CD4-positive, alpha-beta T cell (primary cell): Measurements from ENCODE around the gene CHAF1A. TPM values are rescaled to one million over a fixed set of nuclear protein-coding genes. Genes with fewer than 3 reads are reported as not detected.

Source experiments
- ATAC-seq: fragments of 200-7000 bp; cut with Tn5 transposase; one replicate; pipeline ENCODE4 v1.10.0; 2022; ENCODE audit warnings: mild to moderate bottlenecking; ENCODE audit not compliant: poor library complexity
- CTCF ChIA-PET: fragments of 350-600 bp; sonication (Branson Sonifier 250); formaldehyde crosslinking; loops from one replicate; lab custom pipeline; 2021; ENCODE audit warnings: antibody characterized with exemption, inconsistent platforms; lab: Charles Lee
- POLR2A ChIA-PET: fragments of 350-600 bp; sonication (Branson Sonifier 250); formaldehyde crosslinking; loops from one replicate; lab custom pipeline; 2021; ENCODE audit warnings: antibody characterized with exemption, inconsistent platforms; lab: Charles Lee
- DNase-seq, 14 experiments: peaks; one replicate each; pipeline ENCODE4 v3.0.0-alpha.2; 2013 to 2020; ENCODE audit warnings: mixed read lengths in 2 of 14
- H3K27ac ChIP-seq, 2 donors: one replicate each; pipeline versions ENCODE4 v1.5.1 to v1.7.0; 2013; ENCODE audit warnings: low read length in 2 of 2, low read depth in 1 of 2, mild to moderate bottlenecking in 1 of 2
- H3K27me3 ChIP-seq, 2 experiments: 1 replicate in 1 of 2; 2 replicates in 1 of 2; pipeline versions ENCODE4 v1.6.1 to v1.7.0; 2013; ENCODE audit warnings: low read length in 2 of 2, control low read depth in 1 of 2, mild to moderate bottlenecking in 1 of 2, moderate library complexity in 1 of 2; ENCODE audit not compliant: insufficient read depth in 2 of 2, control insufficient read depth in 1 of 2
- H3K36me3 ChIP-seq: one replicate; pipeline ENCODE4 v1.6.1; 2013; ENCODE audit warnings: low read length, control low read depth; ENCODE audit not compliant: insufficient read depth
- H3K4me1 ChIP-seq: one replicate; pipeline ENCODE4 v1.6.1; 2013; ENCODE audit warnings: low read length, control low read depth; ENCODE audit not compliant: insufficient read depth
- H3K4me3 ChIP-seq: one replicate; pipeline ENCODE4 v1.5.1; 2013; ENCODE audit warnings: mild to moderate bottlenecking, low read length, moderate library complexity
- H3K9me3 ChIP-seq, 2 experiments: 1 replicate in 1 of 2; 2 replicates in 1 of 2; pipeline versions ENCODE4 v1.6.1 to v1.7.0; 2013; ENCODE audit warnings: low read length in 2 of 2, mild to moderate bottlenecking in 2 of 2, control low read depth in 1 of 2, moderate library complexity in 1 of 2; ENCODE audit not compliant: control insufficient read depth in 1 of 2, insufficient read depth in 1 of 2
- H3K27ac Mint-ChIP-seq: one replicate; pipeline ENCODE4 v1.8.0; 2020; ENCODE audit warnings: mixed read lengths
- H3K27me3 Mint-ChIP-seq: one replicate; pipeline ENCODE4 v1.8.0; 2021; ENCODE audit warnings: mixed read lengths
- H3K36me3 Mint-ChIP-seq: one replicate; pipeline ENCODE4 v1.8.0; 2021; ENCODE audit warnings: low read depth, mixed read lengths
- H3K4me1 Mint-ChIP-seq: one replicate; pipeline ENCODE4 v1.8.0; 2021; ENCODE audit warnings: low read depth, mixed read lengths
- H3K4me3 Mint-ChIP-seq: one replicate; pipeline ENCODE4 v1.8.0; 2020; ENCODE audit warnings: mild to moderate bottlenecking, mixed read lengths
- H3K9me3 Mint-ChIP-seq: one replicate; pipeline ENCODE4 v1.8.0; 2020; ENCODE audit warnings: mixed read lengths
- CTCF ChIP-seq: fragments of 200-600 bp; IDR thresholded peaks from one replicate; pipeline ENCODE4 v1.8.0; 2022; ENCODE audit warnings: antibody characterized with exemption, mild to moderate bottlenecking
- intact Hi-C, 2 experiments: fragments of 100-400 bp; cut with DNase I in 1 of 2; cut with micrococcal nuclease in 1 of 2; formaldehyde crosslinking; loops; one replicate each; pipeline versions ENCODE4 v1.15.1 to v1.9.0; 2023 to 2025; cut with DNase I, micrococcal nuclease
- total RNA-seq, 174 experiments: library from RNA in 2 of 174; stranded (reverse) in 2 of 174; gene quantifications; one replicate each; pipeline ENCODE4 v1.2.3 and lab custom pipeline; 2021 to 2026

The CHAF1A gene
- total RNA-seq, 2 experiments from 2014 or later, result 27.5 to 27.8 TPM

- TF ChIP-seq CTCF, result no peak
- Histone ChIP-seq H3K27me3 (no peaks in the 10 kb centered on the region), H3K4me1 (peaks cover 25% of the 10 kb centered on the region), H3K36me3 (peaks cover 38% of the 10 kb centered on the region), H3K4me3 (no peak overlapping the region), H3K27ac (no peak overlapping the region), H3K9me3 (no peaks in the 10 kb centered on the region)
- peaks cover 16% of the 10 kb centered on the region for H3K4me1 Mint-ChIP-seq
- peaks cover 41% of the 10 kb centered on the region for H3K36me3 Mint-ChIP-seq
- intact Hi-C loops, result loop anchor here (5.0 kb wide), 4 partner anchors 53 to 273 kb away; partner anchors contain the start of genes ANKRD24 (in 1 of the 2), CHAF1A (in 1 of the 2), SH3GL1 (in 1 of the 2) and SIRT6 (in 1 of the 2)
- H3K27ac Mint-ChIP-seq, result peak overlapping the region; percentile 47
- H3K4me3 Mint-ChIP-seq, result peak overlapping the region; percentile 45
- H3K9me3 Mint-ChIP-seq, result no peaks in the 10 kb centered on the region
- ChIA-PET POLR2A (no interaction called here), CTCF (interaction anchor here (0.6 kb wide), 1 partner anchor 347 kb away, joined by 3 read pairs; no protein-coding TSS in a partner anchor)
- ATAC-seq (no peak), DNase-seq (peak in 1 of 14 experiments; percentile 31)
- H3K27me3 Mint-ChIP-seq, result no peaks in the 10 kb centered on the region
Observed at GRCh38 chr19:4454747-4455718, 52.6 kb downstream of the CHAF1A start.

DNA sequence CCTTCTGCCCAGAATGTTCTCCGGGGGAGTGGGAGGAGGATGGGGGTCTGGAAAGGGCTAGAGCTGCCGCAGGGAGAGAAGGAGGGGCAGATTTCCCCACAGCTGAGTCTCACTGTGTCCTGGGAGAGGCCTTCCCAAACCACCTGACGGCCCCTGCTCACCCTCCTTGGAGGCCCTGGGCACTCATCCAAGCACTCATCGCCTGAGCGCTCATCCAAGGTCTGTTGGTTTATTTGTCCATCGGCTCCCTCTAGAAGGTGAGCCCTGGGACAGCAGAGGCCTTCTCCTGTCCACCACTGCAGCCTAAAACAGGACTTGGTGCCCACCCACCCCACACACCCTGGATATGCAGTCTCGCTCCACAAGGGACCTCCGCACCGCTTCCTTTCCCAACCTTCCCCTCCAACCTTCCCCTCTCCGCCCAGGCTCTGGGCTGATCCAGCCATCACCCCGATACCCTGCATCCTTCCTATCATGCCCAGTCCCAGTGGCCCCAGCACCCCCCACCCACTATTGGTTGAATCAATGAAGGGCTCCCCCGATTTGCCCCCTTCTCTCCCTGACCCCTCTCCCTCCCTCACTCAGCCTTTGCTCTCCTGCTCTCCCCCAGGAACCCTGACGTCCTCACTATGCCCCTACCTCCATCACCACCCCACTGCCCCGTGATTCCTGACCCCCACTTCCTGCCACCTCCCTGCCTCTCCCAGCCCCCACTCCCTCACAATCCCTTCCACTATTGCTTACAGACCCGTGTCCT lies 53.5 kb downstream of the CHAF1A start:
- ChIA-PET CTCF (no interaction called here), POLR2A (interaction anchor here (4.2 kb wide), 1 partner anchor 15 kb away, joined by 36 read pairs; the partner anchor contains the start of gene HDGFL2)
- Mint-ChIP-seq H3K4me3 (peak overlapping the region; percentile 94), H3K4me1 (peaks cover 16% of the 10 kb centered on the region), H3K9me3 (no peaks in the 10 kb centered on the region), H3K27me3 (no peaks in the 10 kb centered on the region), H3K27ac (peak overlapping the region; percentile 89), H3K36me3 (peaks cover 33% of the 10 kb centered on the region)
- intact Hi-C loops, result loop anchor here (2.0 to 5.0 kb wide), 5 partner anchors 54 to 274 kb away; partner anchors contain the start of genes ANKRD24 (in 1 of the 2), CHAF1A (in 1 of the 2), SH3GL1 (in 1 of the 2) and SIRT6 (in 1 of the 2)
- H3K27me3 ChIP-seq, result no peaks in the 10 kb centered on the region
- peaks cover 34% of the 10 kb centered on the region for H3K36me3 ChIP-seq
- TF ChIP-seq CTCF, result no peak
- peak overlapping the region in 1 of 2 donors; percentile 49 for H3K27ac ChIP-seq
- peak overlapping the region; percentile 70 for H3K4me3 ChIP-seq
- H3K4me1 ChIP-seq, result peaks cover 25% of the 10 kb centered on the region
- ATAC-seq (no peak), DNase-seq (peak in 2 of 14 experiments; percentile 9 to 41)
- H3K9me3 ChIP-seq, result no peaks in the 10 kb centered on the region

GRCh38 chr19:4456476-4456842 lies 54.0 kb downstream of the CHAF1A start:
- DNase-seq, result peak in 2 of 14 experiments; percentile 35 to 43

More at GRCh38 chr19:4456476-4456842, 54.0 kb downstream of the CHAF1A start:
- TF ChIP-seq CTCF, result no peak
- no peaks in the 10 kb centered on the region for H3K9me3 ChIP-seq
- no peak for ATAC-seq
- Mint-ChIP-seq H3K27ac (peak overlapping the region; percentile 89), H3K27me3 (no peaks in the 10 kb centered on the region), H3K4me1 (peaks cover 16% of the 10 kb centered on the region), H3K36me3 (peaks cover 32% of the 10 kb centered on the region), H3K9me3 (no peaks in the 10 kb centered on the region), H3K4me3 (peak overlapping the region; percentile 94)
- no peaks in the 10 kb centered on the region for H3K27me3 ChIP-seq
- intact Hi-C loops, result loop anchor here (2.0 to 5.0 kb wide), 5 partner anchors 54 to 274 kb away; partner anchors contain the start of genes ANKRD24 (in 1 of the 2), CHAF1A (in 1 of the 2), SH3GL1 (in 1 of the 2) and SIRT6 (in 1 of the 2)
- CTCF ChIA-PET, result interaction anchor here (1.1 kb wide), 1 partner anchor 56 kb away, joined by 4 read pairs; the partner anchor contains the start of gene SH3GL1
- peaks cover 33% of the 10 kb centered on the region for H3K36me3 ChIP-seq
- POLR2A ChIA-PET, result interaction anchor here (1.1 to 4.2 kb wide), 2 partner anchors 15 to 694 kb away, joined by 3 to 36 read pairs; partner anchors contain the start of genes HDGFL2 and MRPL54
- peak overlapping the region; percentile 70 for H3K4me3 ChIP-seq
- peak overlapping the region; percentile 49 to 68 for H3K27ac ChIP-seq
- peaks cover 25% of the 10 kb centered on the region for H3K4me1 ChIP-seq
